Omental fat pad (tissue), 4 donors: ENCODE measurements around the gene ERFL. TPM values are rescaled to one million over a fixed set of nuclear protein-coding genes. Genes with fewer than 3 reads are reported as not detected.

Source experiments
- ATAC-seq: fragments of 150-250 bp; one replicate; pipeline ENCODE4 v1.9.1; 2016; ENCODE audit warnings: mild to moderate bottlenecking, moderate library complexity; ENCODE audit not compliant: low FRiP score
- DNase-seq: peaks from one replicate; pipeline ENCODE4 v3.0.0-alpha.2; 2019; ENCODE audit warnings: low spot score
- total RNA-seq, 4 donors: library from RNA; depleted of rRNA; stranded (reverse); fragments of >200 nt; gene quantifications; one replicate each; pipeline ENCODE4 v1.1.0, GENCODE V29; 2016
- TF ChIP-seq, protein P1 (sequence below), 3 donors: fragments of 450-650 bp; IDR thresholded peaks; one replicate each; pipeline ENCODE4 v1.5.1; 2016 to 2017; ENCODE audit warnings: antibody characterized with exemption in 3 of 3, mild to moderate bottlenecking in 3 of 3, moderate library complexity in 2 of 3

Gene ERFL
- total RNA-seq, 4 donors from 2014 or later: 0.25 TPM; not detected in 3

DNA sequence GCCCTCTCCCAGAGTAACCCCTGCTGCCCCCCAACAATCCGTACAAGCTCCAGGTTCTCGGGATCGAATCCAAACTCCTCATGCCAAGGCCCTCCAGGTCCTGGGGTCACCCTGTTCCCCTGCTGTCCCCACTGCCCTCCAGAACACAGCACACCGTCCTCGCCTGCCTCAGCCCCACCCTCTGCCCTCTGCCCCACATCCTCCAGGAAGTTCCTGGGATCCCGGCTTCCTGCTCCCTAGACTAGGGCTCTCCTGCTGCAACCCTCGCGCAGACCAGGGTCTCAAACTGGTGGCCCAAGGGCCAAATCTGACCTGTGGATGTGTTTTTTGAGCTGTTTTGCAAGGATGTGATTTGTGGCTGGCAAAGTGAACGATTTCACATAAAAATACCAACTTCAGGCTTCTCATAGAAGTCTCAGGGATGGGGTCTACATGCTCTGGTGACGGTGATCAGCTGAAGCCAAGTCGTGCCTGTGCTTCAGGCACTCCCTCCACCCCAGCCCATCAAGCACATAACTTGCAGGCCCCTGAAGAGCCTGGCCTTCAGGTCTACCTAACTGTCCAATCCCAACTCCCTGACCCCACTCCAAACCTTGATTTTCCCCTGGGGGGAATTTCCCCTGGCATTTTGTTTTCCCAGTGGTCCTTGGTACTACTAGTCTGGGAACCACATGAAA is 29.1 kb upstream of the ERFL start:
- TF ChIP-seq, protein P1, sequence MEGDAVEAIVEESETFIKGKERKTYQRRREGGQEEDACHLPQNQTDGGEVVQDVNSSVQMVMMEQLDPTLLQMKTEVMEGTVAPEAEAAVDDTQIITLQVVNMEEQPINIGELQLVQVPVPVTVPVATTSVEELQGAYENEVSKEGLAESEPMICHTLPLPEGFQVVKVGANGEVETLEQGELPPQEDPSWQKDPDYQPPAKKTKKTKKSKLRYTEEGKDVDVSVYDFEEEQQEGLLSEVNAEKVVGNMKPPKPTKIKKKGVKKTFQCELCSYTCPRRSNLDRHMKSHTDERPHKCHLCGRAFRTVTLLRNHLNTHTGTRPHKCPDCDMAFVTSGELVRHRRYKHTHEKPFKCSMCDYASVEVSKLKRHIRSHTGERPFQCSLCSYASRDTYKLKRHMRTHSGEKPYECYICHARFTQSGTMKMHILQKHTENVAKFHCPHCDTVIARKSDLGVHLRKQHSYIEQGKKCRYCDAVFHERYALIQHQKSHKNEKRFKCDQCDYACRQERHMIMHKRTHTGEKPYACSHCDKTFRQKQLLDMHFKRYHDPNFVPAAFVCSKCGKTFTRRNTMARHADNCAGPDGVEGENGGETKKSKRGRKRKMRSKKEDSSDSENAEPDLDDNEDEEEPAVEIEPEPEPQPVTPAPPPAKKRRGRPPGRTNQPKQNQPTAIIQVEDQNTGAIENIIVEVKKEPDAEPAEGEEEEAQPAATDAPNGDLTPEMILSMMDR (IDR thresholded peaks at IDR 0.05): no peak
- DNase-seq (no peak), ATAC-seq (no peak)

- ATAC-seq: no peak
- no peak for DNase-seq
- TF ChIP-seq, protein P1 (IDR thresholded peaks at IDR 0.05): no peak
Measured at GRCh38 chr19:41956621-41957020, 28.4 kb upstream of the ERFL start.

DNA sequence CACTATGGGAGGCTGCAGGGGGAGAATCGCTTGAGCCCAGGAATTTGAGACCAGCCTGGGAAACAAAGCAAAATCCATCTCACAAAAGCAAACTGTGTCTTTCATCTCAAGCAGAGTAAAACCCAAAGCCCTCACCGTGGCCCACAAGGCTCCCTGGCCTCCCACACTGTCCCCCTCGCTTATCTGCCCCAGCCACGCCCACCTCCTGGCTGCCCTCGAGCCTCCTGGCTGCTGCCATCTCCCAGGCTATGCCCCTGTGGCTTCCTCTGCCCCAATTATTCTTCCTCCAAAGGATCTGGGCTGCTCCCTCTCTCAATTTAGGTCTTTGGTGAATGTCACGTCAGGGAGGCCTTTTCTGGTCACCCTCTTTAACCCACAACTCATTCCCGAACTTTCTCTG is 27.3 kb upstream of the ERFL start:
- DNase-seq: no peak
- TF ChIP-seq, protein P1 (IDR thresholded peaks at IDR 0.05): no peak
- no peak for ATAC-seq

GRCh38 chr19:41951686-41952172 is 23.5 kb upstream of the ERFL start:
- peak; percentile 87 for DNase-seq
- ATAC-seq: no peak
- TF ChIP-seq, protein P1 (IDR thresholded peaks at IDR 0.05): peak in 2 of 3 donors; percentile 79 to 87

DNA sequence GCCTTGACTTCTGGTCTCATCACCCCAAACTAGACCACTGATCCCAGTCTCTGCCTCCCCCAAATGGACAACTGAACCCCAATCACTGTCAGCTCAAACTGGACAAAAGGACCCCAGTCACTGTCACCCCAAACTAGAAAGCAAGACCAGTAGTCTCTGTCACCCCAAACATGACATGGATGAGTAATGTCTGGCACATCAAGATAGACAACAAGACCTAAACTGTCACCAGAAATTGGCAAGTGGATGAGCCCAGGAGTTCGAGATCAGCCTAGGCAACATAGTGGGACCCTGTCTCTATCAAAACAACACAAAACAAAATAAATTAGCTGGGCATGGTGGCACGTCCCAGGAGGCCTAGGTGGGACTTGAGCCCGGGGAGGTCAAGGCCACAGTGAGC is 18.8 kb upstream of the ERFL start:
- DNase-seq (no peak), ATAC-seq (no peak)
- TF ChIP-seq, protein P1 (IDR thresholded peaks at IDR 0.05): no peak

- ATAC-seq: no peak
Measured at GRCh38 chr19:41945135-41945766, 17.0 kb upstream of the ERFL start.

More at GRCh38 chr19:41945135-41945766, 17.0 kb upstream of the ERFL start:
- TF ChIP-seq, protein P1 (IDR thresholded peaks at IDR 0.05): no peak
- no peak for DNase-seq
